IPS-20b (cell line): ENCODE results near the gene RAP1B.

ENCODE experiments used
- H3K27ac ChIP-seq: one replicate; pipeline ENCODE4 v1.5.1; 2013; ENCODE audit warnings: low read length
- H3K27me3 ChIP-seq: 2 replicates; pipeline ENCODE4 v1.6.1; 2013; ENCODE audit warnings: mild to moderate bottlenecking, low read length, inconsistent platforms; ENCODE audit not compliant: insufficient read depth
- H3K36me3 ChIP-seq: 2 replicates; pipeline ENCODE4 v1.6.1; 2013; ENCODE audit warnings: low read depth, mild to moderate bottlenecking, inconsistent platforms, low read length, moderate library complexity; ENCODE audit not compliant: insufficient read depth
- H3K4me1 ChIP-seq: 2 replicates; pipeline ENCODE4 v1.6.1; 2013; ENCODE audit warnings: mild to moderate bottlenecking, control low read depth, inconsistent platforms, low read length, moderate library complexity; ENCODE audit not compliant: insufficient read depth
- H3K4me3 ChIP-seq: 2 replicates; pipeline ENCODE4 v1.5.1; 2013; ENCODE audit warnings: mild to moderate bottlenecking, low read length, inconsistent platforms
- H3K9ac ChIP-seq: 2 replicates; pipeline ENCODE4 v1.6.1; 2013; ENCODE audit warnings: low read depth, mild to moderate bottlenecking, inconsistent platforms, low read length, moderate library complexity
- H3K9me3 ChIP-seq: 2 replicates; pipeline ENCODE4 v1.6.1; 2013; ENCODE audit warnings: mild to moderate bottlenecking, low read depth, low read length, inconsistent platforms; ENCODE audit not compliant: insufficient read depth

RAP1B gene

DNA sequence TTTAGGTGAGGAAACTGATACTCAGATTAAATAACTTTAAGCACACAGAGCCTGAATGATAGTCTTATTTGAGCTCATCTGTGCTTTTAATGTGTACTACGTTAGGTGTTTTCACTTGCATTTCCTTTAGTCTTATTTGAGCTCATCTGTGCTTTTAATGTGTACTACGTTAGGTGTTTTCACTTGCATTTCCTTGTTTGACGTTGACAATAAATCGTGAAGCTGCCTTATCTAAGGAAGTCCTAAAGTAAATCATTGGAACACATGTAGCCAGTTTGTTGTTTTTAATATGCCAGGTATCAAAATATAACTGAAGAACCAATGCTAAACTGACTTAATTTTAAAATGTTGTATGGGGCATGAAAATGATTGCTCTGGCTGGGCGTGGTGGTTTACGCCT lies 2.0 kb downstream of the RAP1B start:
- no peak overlapping the region for H3K27ac ChIP-seq
- peak overlapping the region; percentile 96 for H3K4me3 ChIP-seq
- H3K27me3 ChIP-seq, result no peaks in the 10 kb centered on the region
- no peaks in the 10 kb centered on the region for H3K36me3 ChIP-seq
- H3K9ac ChIP-seq, result peak overlapping the region; percentile 91; the same call in 1 of the 2 replicates
- H3K4me1 ChIP-seq, result peaks cover 27% of the 10 kb centered on the region
- H3K9me3 ChIP-seq, result no peaks in the 10 kb centered on the region

DNA sequence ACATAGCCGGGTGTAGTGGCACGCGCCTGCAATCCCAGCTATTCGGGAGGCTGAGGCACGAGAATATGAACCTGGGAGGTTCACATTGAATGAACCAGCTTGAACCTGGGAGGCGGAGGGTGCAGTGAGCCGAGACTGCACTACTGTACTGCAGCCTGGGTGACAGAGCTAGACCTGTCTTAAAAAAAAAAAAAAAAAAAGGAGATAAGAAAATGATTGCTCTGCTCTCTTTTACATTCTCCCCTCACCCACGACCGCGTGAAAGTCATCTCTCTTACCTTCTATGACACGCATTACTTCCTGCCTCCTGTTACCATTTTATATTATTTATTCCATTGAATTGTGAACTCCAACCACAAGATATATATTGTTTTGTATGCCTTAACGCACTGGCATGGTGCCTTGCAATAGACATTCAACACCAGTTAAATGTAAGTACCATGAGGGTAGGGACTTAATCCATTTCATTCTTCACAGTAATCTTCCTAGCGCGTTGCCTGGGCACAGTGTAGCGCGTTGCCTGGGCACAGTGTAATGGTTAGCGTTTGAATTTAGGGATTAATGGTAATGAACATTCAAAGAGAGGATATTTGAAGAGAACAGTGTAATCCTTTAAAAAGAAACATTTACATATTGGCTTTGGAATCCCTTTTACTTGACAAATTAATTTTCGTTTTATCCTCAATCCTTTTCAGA lies 2.7 kb downstream of the RAP1B start:
- Histone ChIP-seq H3K27me3 (no peaks in the 10 kb centered on the region), H3K36me3 (no peaks in the 10 kb centered on the region), H3K4me1 (peaks cover 20% of the 10 kb centered on the region), H3K4me3 (0 out of 2 replicates have a peak overlapping the region, but pooled peaks have one; percentile 4), H3K9me3 (no peaks in the 10 kb centered on the region), H3K27ac (no peak overlapping the region), H3K9ac (no peak overlapping the region)

DNA sequence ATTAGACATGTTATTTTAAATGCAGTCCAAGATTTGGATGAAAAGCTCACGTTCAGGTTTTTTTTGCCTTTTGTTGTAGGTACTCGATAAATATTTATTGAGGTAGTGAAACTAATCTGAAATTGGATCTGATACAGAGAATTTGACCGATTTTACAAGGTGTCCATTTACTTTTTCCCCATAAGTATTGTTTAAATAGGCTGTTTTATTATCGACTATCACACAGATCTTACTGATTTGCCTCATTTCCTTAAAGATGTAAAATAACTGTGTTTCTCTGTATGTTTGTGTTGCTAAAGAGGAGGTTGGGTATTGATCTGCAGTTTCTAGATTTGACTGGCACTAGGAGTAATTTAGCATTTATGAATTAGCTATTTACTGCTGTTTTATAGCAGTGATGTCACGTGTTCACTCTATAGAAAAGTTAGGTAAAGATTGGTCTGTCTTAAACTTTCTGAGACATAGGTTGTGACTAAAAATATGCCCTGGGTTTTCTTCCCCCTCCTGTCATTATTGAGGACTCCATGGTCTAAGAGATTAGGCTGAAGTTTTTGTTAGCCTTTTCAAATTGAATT lies 3.5 kb downstream of the RAP1B start:
- peak overlapping the region; percentile 23 for H3K9ac ChIP-seq
- no peaks in the 10 kb centered on the region for H3K36me3 ChIP-seq
- H3K27me3 ChIP-seq, result no peaks in the 10 kb centered on the region
- H3K4me1 ChIP-seq, result peaks cover 19% of the 10 kb centered on the region
- no peak overlapping the region for H3K27ac ChIP-seq
- no peaks in the 10 kb centered on the region for H3K9me3 ChIP-seq
- 0 out of 2 replicates have a peak overlapping the region, but pooled peaks have one; percentile 16 for H3K4me3 ChIP-seq

DNA sequence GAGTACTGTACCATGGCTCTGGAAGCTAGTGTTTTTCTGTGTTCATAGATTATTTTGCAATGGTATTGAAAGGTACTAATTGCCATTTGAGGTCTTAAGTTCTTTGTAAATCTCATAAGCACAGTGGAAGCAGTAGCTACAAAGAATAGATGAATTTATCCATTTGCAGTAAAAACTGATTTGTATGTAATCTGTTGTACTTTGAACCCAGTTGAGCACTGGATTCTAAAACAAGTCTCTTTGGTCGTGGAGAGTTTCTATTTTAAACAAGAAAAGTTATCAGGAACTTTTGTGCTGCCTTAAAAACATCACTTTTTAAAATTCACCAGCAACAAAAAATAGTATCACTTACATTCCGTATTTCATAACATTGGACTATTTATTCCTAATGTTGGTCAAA lies 4.1 kb downstream of the RAP1B start:
- H3K36me3 ChIP-seq, result no peaks in the 10 kb centered on the region
- H3K27me3 ChIP-seq, result no peaks in the 10 kb centered on the region
- H3K9ac ChIP-seq, result peak overlapping the region; percentile 23
- no peak overlapping the region for H3K27ac ChIP-seq
- peaks cover 20% of the 10 kb centered on the region for H3K4me1 ChIP-seq
- H3K9me3 ChIP-seq, result no peaks in the 10 kb centered on the region
- H3K4me3 ChIP-seq, result no peak overlapping the region

DNA sequence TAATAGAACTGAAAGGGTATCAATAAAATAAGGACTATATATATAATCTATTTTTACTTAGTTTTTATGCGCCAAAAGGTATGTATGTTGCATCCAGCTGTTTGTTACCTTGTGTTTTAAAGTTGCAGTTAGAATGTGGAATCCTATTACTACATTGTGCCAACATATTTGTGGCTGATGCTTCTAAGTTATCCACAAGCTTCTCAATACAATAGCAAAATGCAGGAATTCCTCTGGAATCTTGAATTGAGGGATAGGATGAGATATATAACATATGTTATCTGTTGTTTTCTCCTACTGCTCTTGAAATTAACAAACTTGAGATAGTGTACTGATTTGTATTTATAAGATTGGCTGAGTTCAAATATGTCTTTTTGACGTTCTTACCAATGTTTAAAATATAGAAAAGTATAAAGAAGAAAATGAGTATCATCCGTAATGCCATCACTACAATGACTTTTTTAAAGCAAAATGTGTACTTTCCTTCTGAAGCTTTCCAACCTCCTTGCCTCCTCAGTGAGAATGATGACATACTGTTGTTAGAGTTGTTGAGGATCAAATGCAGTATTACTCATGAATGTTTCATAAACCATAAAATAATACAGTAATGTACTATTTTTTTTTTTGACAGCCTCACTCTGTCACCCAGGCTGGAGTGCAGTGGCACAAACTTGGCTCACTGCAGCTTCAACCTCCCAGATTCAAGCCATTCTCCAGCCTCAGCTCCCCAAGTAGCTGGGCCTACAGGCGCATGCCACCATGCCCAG lies 6.6 kb downstream of the RAP1B start:
- H3K27ac ChIP-seq, result no peak overlapping the region
- no peaks in the 10 kb centered on the region for H3K9me3 ChIP-seq
- H3K4me1 ChIP-seq, result peaks cover 27% of the 10 kb centered on the region
- H3K27me3 ChIP-seq, result no peaks in the 10 kb centered on the region
- no peak overlapping the region for H3K9ac ChIP-seq
- no peak overlapping the region for H3K4me3 ChIP-seq
- H3K36me3 ChIP-seq, result no peaks in the 10 kb centered on the region

DNA sequence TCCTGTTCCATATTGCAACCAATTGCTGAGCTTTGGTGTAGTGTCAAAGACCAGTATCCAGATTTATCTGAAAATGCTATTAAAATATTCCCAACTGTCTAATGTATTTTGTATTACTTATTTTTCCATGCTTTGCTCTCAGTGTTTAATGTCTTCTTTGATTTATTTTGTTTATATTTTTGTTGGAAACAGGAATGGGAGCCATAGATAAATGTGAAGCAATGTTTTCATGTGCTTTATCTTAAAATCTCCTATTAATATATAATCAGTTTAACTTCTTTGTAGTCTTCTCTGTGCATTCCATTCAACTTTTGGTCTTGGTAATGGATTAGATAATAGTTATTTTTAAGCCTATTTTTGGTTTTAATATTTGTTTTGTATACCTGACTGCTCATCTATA lies 8.8 kb downstream of the RAP1B start:
- no peak overlapping the region for H3K9ac ChIP-seq
- no peaks in the 10 kb centered on the region for H3K27me3 ChIP-seq
- H3K9me3 ChIP-seq, result no peaks in the 10 kb centered on the region
- H3K4me3 ChIP-seq, result no peak overlapping the region
- no peak overlapping the region for H3K27ac ChIP-seq
- H3K4me1 ChIP-seq, result peaks cover 20% of the 10 kb centered on the region
- no peaks in the 10 kb centered on the region for H3K36me3 ChIP-seq

DNA sequence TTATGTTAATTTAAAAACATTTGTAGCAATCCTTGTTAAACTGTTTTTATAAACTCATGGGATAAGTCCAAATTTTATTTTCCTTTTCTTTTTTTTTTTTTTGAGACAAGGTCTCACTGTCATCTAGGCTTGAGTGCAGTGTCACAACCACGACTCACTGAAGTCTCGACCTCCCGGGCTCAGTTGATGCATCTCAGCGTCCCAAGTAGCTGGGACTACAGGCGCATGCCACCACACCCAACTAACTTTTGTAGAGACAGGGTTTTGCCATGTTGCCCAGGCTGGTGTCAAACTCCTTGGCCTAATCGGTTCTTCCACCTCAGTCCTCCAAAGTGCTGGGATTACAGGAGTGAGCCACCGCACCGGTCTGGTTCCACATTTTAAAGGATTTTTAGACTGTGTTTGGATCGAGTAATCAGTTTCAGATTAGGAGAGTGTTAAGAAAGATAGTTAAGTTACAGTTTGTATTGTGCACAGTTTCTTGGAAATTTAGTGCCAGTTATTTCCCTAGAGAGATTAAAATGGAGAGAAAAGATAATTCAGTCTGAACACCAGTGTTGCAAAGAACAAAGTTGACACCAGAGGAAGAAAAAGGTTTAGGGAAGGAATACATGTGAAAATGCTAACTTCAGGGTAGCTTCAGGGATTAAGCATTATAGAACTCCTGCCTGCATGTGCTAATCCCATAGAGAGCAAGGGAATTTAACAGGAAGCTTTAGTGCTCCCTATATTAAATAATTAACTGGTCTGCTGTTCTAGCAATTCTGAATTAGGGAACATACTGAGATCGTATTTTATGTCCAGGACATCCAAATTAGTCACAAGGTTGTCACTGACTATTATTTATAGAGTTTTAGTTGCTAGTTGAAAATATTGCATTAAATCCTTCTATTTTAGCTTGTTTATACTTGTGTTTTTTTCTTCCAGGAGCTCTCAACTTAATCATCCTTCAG lies 10.1 kb downstream of the RAP1B start:
- Histone ChIP-seq H3K4me3 (no peak overlapping the region), H3K27me3 (no peaks in the 10 kb centered on the region), H3K27ac (no peak overlapping the region), H3K4me1 (peaks cover 19% of the 10 kb centered on the region), H3K9me3 (no peaks in the 10 kb centered on the region), H3K9ac (no peak overlapping the region), H3K36me3 (peaks cover 7% of the 10 kb centered on the region)

DNA sequence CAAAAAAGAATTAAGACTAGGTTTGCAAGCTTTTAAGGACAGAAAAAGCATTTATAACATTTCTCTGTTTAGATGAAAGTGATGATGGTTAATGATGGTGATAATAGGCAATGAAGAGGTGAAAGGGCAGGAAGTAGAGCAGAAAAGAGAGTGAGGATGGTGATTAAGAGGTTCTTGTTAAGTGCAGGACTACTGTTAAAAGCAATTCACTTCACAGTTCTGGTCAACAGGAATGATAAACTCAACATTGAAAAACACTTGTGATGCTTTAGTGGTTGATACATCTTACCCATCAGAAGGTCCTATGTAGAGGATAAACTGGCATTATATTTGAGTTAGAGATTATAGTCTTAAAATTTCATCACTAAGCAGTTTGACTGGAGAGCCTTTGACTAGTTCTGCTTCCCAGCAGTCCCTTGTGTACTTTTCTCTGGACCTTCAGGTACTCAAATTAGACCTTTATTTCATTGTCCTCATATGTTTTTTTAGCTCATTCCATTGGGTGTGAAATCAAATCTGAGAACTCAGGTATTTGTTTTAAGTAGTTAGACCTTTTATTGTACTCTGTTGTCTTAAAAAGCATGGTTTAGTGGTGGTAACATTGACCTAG lies 10.9 kb downstream of the RAP1B start:
- H3K9ac ChIP-seq, result no peak overlapping the region
- H3K9me3 ChIP-seq, result no peaks in the 10 kb centered on the region
- peaks cover 10% of the 10 kb centered on the region for H3K36me3 ChIP-seq
- no peak overlapping the region for H3K4me3 ChIP-seq
- no peak overlapping the region for H3K27ac ChIP-seq
- no peaks in the 10 kb centered on the region for H3K27me3 ChIP-seq
- peaks cover 19% of the 10 kb centered on the region for H3K4me1 ChIP-seq

DNA sequence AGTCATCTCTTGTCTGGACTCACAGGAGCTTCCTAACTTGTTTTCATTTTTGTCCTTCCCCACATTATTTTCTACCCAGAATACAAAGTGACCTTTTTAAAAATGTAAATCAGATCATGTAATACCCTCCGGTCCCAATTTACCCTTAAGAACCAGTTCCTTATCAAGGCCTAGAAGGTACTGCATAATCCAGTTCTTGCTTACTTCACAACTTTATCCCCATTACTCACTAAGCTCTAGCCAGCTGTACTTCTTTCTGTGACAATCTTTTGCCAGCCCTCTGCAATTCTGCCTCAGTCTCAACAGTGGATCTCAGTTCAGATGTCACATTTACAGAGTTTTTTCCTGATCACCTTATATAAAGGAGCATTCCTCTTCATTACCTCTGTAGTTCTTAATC lies 11.6 kb downstream of the RAP1B start:
- Histone ChIP-seq H3K4me1 (peaks cover 19% of the 10 kb centered on the region), H3K9ac (no peak overlapping the region), H3K36me3 (peaks cover 16% of the 10 kb centered on the region), H3K27ac (no peak overlapping the region), H3K9me3 (0 out of 2 replicates have a peak, but pooled peaks cover under 1% of the 10 kb centered on the region), H3K4me3 (no peak overlapping the region), H3K27me3 (no peaks in the 10 kb centered on the region)

DNA sequence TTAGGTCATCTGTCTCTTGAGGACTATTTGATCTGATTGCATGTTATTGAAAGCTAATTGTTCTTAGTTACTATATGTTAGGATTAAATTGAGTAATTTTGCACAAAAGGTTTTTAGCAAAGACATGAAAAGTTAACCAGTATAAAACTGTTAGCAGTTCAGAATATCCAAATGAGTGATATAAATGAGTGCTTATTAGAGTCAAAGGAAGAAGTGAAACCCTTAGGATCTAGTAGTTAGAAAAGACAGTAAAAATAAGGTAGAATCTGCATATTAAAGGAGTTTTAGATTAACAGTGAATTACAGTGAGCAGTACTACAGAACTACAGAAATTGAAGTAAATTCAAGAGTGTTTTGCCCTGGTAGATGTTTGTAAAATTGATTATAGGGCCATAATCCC lies 12.4 kb downstream of the RAP1B start:
- no peak overlapping the region for H3K27ac ChIP-seq
- peaks cover 19% of the 10 kb centered on the region for H3K4me1 ChIP-seq
- no peak overlapping the region for H3K9ac ChIP-seq
- peaks cover 6% of the 10 kb centered on the region; the same call in 1 of the 2 replicates for H3K9me3 ChIP-seq
- no peaks in the 10 kb centered on the region for H3K27me3 ChIP-seq
- H3K36me3 ChIP-seq, result peaks cover 19% of the 10 kb centered on the region
- no peak overlapping the region for H3K4me3 ChIP-seq

DNA sequence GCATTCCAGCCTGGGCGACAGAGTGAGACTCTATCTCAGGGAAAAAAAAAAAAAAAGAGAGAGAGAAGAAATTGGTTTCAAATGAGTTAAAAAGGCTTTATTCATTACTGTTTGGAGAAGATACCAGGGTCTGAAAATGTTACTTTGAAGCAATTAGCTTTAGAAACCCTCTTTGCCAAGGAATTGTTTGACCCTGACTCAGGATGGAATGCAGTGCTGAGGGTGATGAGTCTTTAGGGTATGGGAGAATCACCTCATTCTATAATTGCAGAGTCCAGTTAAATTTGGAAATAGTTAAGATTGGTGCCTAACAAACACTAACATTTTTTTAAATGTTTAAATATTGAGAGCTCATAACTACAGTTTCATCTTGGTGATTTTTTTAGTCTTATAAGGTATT lies 13.3 kb downstream of the RAP1B start:
- Histone ChIP-seq H3K4me1 (peaks cover 19% of the 10 kb centered on the region), H3K27me3 (no peaks in the 10 kb centered on the region), H3K27ac (no peak overlapping the region), H3K9ac (no peak overlapping the region), H3K36me3 (peaks cover 20% of the 10 kb centered on the region), H3K4me3 (no peak overlapping the region), H3K9me3 (peaks cover 6% of the 10 kb centered on the region; the same call in 1 of the 2 replicates)
